OCI-LY1 (cell line): ENCODE measurements around the gene CD47.

ENCODE experiments used
- H2AFZ ChIP-seq: fragments of 200-600 bp; sonication (generic), shearing (Covaris generic); 2 replicates; pipeline ENCODE4 v1.6.0; 2014; ENCODE audit warnings: antibody characterized with exemption, mild to moderate bottlenecking, low read length
- H3F3A ChIP-seq: fragments of 200-600 bp; sonication (generic), shearing (Covaris generic); 2 replicates; pipeline ENCODE4 v1.6.0; 2014; ENCODE audit warnings: mild to moderate bottlenecking, antibody characterized with exemption, low read length, moderate library complexity; ENCODE audit not compliant: insufficient read depth
- H3K27ac ChIP-seq: fragments of 200-600 bp; sonication (generic); 2 replicates; pipeline ENCODE4 v1.5.1; 2014; ENCODE audit warnings: low read length, mixed run types, mild to moderate bottlenecking, low read depth; ENCODE audit not compliant: poor library complexity, severe bottlenecking
- H3K27me3 ChIP-seq: fragments of 200-600 bp; sonication (generic); 2 replicates; pipeline ENCODE4 v1.6.0; 2014; ENCODE audit warnings: antibody characterized with exemption, mild to moderate bottlenecking, low read length, moderate library complexity; ENCODE audit not compliant: insufficient read depth
- H3K36me3 ChIP-seq: fragments of 200-600 bp; sonication (generic); 2 replicates; pipeline ENCODE4 v1.6.1; 2014; ENCODE audit warnings: mild to moderate bottlenecking, antibody characterized with exemption, low read length, moderate library complexity, mixed read lengths; ENCODE audit not compliant: insufficient read depth
- H3K4me1 ChIP-seq: fragments of 200-600 bp; sonication (generic); 2 replicates; pipeline ENCODE4 v1.5.1; 2014; ENCODE audit warnings: mild to moderate bottlenecking, low read length, moderate library complexity; ENCODE audit not compliant: insufficient read depth, severe bottlenecking
- H3K4me2 ChIP-seq: fragments of 200-600 bp; sonication (generic), shearing (Covaris generic); 2 replicates; pipeline ENCODE4 v1.6.1; 2014; ENCODE audit warnings: low read length
- H3K4me3 ChIP-seq: fragments of 200-600 bp; sonication (generic); 2 replicates; pipeline ENCODE4 v1.5.1; 2014; ENCODE audit warnings: low read length, low read depth, mild to moderate bottlenecking, mixed read lengths; ENCODE audit not compliant: poor library complexity, severe bottlenecking
- H3K79me2 ChIP-seq: fragments of 200-600 bp; shearing (Covaris generic); 2 replicates; pipeline ENCODE4 v1.6.1; 2016; ENCODE audit warnings: mixed run types, low read length, mixed read lengths; ENCODE audit not compliant: insufficient read depth
- H3K9ac ChIP-seq: fragments of 200-600 bp; sonication (generic), shearing (Covaris generic); 2 replicates; pipeline ENCODE4 v1.6.1; 2014; ENCODE audit warnings: mild to moderate bottlenecking, low read length, mixed read lengths
- H3K9me2 ChIP-seq: fragments of 200-600 bp; sonication (generic), shearing (Covaris generic); 2 replicates; pipeline ENCODE4 v1.6.1; 2014; ENCODE audit warnings: low read depth, mild to moderate bottlenecking, low read length, mixed read lengths
- H3K9me3 ChIP-seq: fragments of 200-600 bp; shearing (Covaris generic); 2 replicates; pipeline ENCODE4 v1.6.1; 2014; ENCODE audit warnings: low read length, mixed read lengths
- H4K20me1 ChIP-seq: fragments of 200-600 bp; sonication (generic), shearing (Covaris generic); 2 replicates; pipeline ENCODE4 v1.6.0; 2016; ENCODE audit warnings: mild to moderate bottlenecking, low read length; ENCODE audit not compliant: insufficient read depth
- EZH2 ChIP-seq: fragments of 200-600 bp; sonication (generic), shearing (Covaris generic); IDR thresholded peaks from 2 replicates; pipeline ENCODE4 v1.8.0; 2017; ENCODE audit warnings: borderline replicate concordance, mixed run types, mild to moderate bottlenecking, antibody characterized with exemption, low read length, moderate library complexity, mixed read lengths
- TF ChIP-seq, protein P1 (sequence below): fragments of 200-600 bp; sonication (generic), shearing (Covaris generic); IDR thresholded peaks from 2 replicates; pipeline ENCODE4 v1.5.1; 2017; ENCODE audit warnings: mild to moderate bottlenecking, antibody characterized with exemption, low read length, moderate library complexity, mixed read lengths

CD47 gene

DNA sequence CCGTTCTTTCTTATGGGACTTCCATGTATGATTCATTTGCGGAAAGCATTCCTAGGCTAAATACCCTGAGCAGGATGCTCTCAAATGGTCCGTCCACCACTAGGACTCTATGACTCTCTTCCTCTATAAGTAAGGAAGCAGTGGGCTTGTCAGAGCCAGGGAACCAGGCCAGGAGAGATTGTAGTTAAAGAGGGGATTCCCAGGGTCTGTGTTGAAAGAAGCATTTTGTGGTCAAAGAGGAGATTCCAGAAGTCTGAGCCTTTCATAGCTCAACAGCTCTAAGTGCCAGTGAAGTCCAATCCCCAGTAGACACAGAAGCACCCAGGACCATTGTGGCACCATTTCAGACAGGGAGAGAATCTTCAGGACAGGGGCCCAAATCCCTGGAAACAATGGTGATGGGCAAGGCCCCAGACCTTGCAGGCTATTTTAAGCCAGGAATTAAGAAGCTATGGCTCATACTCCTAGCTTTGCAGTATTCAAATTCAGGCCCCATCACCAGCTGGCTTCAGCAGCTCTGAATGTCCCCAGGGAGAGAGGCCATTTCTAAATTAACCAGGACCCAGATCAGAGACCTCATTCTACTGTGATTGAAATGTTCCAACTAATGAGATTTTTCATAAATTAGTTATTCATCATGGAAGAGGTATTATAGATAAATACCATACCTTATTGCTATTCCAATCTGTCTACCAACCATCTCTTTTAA lies 81.7 kb downstream of the CD47 start:
- Histone ChIP-seq H3K9me2 (no peaks in the 10 kb centered on the region), H3K4me1 (no peaks in the 10 kb centered on the region), H3K4me3 (no peak overlapping the region), H3K27me3 (no peaks in the 10 kb centered on the region), H3K36me3 (no peaks in the 10 kb centered on the region), H3K79me2 (no peaks in the 10 kb centered on the region), H4K20me1 (no peaks in the 10 kb centered on the region), H3K27ac (no peak overlapping the region), H3K9me3 (no peaks in the 10 kb centered on the region), H2AFZ (no peak overlapping the region), H3F3A (no peaks in the 10 kb centered on the region), H3K4me2 (no peak overlapping the region), H3K9ac (no peak overlapping the region)
- no peak for TF ChIP-seq EZH2
- TF ChIP-seq, protein P1, sequence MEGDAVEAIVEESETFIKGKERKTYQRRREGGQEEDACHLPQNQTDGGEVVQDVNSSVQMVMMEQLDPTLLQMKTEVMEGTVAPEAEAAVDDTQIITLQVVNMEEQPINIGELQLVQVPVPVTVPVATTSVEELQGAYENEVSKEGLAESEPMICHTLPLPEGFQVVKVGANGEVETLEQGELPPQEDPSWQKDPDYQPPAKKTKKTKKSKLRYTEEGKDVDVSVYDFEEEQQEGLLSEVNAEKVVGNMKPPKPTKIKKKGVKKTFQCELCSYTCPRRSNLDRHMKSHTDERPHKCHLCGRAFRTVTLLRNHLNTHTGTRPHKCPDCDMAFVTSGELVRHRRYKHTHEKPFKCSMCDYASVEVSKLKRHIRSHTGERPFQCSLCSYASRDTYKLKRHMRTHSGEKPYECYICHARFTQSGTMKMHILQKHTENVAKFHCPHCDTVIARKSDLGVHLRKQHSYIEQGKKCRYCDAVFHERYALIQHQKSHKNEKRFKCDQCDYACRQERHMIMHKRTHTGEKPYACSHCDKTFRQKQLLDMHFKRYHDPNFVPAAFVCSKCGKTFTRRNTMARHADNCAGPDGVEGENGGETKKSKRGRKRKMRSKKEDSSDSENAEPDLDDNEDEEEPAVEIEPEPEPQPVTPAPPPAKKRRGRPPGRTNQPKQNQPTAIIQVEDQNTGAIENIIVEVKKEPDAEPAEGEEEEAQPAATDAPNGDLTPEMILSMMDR = no peak

DNA sequence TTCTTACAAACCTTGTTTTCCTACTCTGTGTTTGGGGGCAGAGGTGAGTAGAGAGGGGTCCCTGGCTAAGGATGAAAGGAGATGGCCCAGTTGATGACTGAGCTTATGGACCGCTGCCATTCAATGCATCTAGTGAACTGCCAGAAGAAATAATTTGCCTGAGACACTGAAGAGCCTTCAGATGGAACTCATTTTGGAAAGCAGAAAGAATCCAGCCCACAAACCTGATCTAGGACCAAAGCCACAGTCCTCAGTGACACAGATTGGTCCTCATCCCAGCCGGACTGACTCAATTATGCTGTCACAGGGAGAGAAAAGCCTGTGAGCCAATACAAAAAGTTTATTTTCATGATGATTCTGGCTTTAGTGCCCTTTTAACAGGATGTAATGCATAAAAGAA lies 82.7 kb downstream of the CD47 start:
- H3K4me2 ChIP-seq = no peak overlapping the region
- H3K79me2 ChIP-seq = no peaks in the 10 kb centered on the region
- no peak overlapping the region for H3K27ac ChIP-seq
- no peaks in the 10 kb centered on the region for H3K27me3 ChIP-seq
- H3K9me2 ChIP-seq = no peaks in the 10 kb centered on the region
- H4K20me1 ChIP-seq = no peaks in the 10 kb centered on the region
- no peak for TF ChIP-seq EZH2
- TF ChIP-seq, protein P1 = no peak
- H3K36me3 ChIP-seq = no peaks in the 10 kb centered on the region
- H3K4me3 ChIP-seq = no peak overlapping the region
- H3K9ac ChIP-seq = no peak overlapping the region
- H3K9me3 ChIP-seq = no peaks in the 10 kb centered on the region
- no peak overlapping the region for H2AFZ ChIP-seq
- no peaks in the 10 kb centered on the region for H3F3A ChIP-seq
- H3K4me1 ChIP-seq = no peaks in the 10 kb centered on the region

DNA sequence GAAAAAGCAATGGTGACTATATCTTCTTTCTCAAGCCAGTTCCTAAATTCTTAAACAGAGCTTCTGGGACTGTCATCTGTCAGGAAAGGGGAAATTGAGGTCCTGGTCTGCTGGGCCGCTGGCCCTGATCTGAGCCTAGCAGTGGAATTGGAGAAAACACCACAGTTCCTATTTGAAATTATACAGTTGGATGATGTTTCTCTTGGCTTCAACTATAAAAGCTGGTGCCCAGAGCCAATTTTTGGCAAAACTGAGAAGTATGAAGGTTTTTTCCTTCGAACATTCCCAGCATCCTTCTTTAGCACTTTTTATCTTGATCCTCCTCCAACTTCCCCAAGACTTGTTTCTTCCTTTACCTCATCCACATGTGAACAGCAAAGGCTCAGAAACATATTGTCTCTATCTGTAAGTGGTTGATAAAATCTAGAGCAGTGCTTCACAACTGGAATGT lies 83.9 kb downstream of the CD47 start:
- Histone ChIP-seq H3F3A (no peaks in the 10 kb centered on the region), H3K36me3 (no peaks in the 10 kb centered on the region), H3K79me2 (no peaks in the 10 kb centered on the region), H3K4me3 (no peak overlapping the region), H3K4me2 (no peak overlapping the region), H3K4me1 (no peaks in the 10 kb centered on the region), H3K9me2 (no peaks in the 10 kb centered on the region), H3K27ac (no peak overlapping the region), H3K9ac (no peak overlapping the region), H2AFZ (no peak overlapping the region), H3K27me3 (no peaks in the 10 kb centered on the region), H3K9me3 (no peaks in the 10 kb centered on the region), H4K20me1 (no peaks in the 10 kb centered on the region)
- no peak for TF ChIP-seq EZH2
- TF ChIP-seq, protein P1 = no peak
